ENCODE measurements around the gene SNX13.

DNA sequence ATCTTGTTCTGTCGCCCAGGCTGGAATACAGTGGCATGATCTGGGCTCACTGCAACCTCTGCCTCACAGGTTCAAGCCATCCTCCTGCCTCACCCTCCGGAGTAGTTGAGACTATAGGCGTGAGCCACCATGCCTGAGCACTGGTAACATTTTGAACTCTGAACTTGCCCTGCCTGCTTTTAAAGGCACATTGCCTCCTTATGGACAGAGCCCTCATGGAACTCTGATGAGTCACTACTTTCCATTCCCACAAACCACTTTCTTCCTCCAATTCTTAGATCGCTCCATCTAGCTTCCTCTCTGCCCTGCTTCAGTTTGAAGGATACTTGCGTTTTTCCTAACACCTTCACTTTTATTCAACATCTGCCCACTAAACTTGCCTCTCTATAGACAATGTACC is 49.3 kb upstream of the SNX13 start:
- TF ChIP-seq CTCF (IDR thresholded peaks at IDR 0.05 in 4 of 5, conservative IDR thresholded peaks at IDR 0.05 in 1 of 5) (no peak), POLR2A (IDR thresholded peaks at IDR 0.05) (no peak)
